Hematopoietic multipotent progenitor cell treated with erythropoietin and hydrocortisone succinate and interleukin-3 and kit ligand, for 15 days (in vitro differentiated cells): ENCODE results near the gene GLRA3.
A peak's percentile ranks its signal among the peaks of the same experiment; 100 is the strongest.
"Not testable (repeated sequence)": the region's sequence is repeated elsewhere in the genome, so short reads cannot be mapped to it uniquely, and the experiment has no call there.

Experiments
- DNase-seq: peaks from one replicate; pipeline ENCODE4 v3.0.0-alpha.2; 2015; ENCODE audit warnings: low spot score

The GLRA3 gene

GRCh38 chr4:174810834-174811233, 18.2 kb downstream of the GLRA3 start:
- no peak for DNase-seq

DNA sequence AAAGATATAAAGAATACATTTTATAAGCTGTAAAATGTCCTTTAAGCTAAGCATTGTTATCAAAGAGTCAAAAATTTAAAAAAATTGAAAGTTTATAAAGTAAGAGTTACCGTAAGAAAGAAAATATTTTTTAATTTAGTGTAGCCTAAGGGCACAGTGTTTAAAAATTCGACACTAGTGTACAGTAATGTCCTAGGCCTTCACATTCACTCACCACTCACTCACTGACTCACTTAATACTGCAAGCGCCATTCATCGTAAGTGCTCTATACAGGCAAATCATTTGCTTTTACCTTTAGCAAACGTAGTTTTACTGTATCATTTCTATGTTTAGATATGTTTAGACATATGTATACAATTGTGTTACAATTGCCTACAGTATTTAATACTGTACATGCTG, 20.2 kb downstream of the GLRA3 start:
- DNase-seq, result no peak

DNA sequence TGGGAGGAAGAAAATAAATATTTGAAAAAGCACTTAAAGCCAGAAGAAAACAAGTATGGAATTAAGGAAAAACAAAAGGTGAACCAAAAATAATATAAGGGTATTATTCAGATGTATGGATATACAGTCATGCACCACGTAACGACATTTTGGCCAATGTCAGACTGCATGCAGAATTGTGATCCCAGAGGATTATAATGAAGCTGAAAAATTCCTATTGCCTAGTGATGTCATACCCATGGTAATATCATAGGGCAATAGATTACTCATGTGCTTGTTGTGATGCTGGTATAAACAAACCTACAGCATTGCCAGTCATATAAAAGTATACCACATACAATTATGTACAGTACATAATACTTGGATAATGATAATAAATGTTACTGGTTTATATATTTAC, 20.9 kb downstream of the GLRA3 start:
- DNase-seq, result no peak

DNA sequence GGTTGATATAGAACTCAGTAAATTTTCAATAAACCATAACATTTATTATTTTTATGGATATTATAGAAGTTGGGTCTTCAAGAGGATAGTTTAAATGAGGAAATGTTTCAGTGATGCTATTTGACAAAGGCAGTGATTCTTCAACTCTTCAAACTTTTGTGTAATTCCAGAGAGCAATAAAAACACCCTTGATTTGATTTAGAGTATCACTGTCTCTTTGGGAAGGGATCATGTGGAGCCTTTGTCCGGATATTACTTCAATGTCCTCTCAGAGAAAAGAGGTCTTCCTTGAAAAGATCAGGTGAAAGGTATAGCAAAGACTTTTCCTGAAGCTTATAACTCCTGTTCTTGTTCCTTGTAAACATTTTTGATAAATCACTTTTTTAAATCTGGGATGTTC, 23.3 kb downstream of the GLRA3 start:
- no peak for DNase-seq

GRCh38 chr4:174794543-174795094, 34.4 kb downstream of the GLRA3 start:
- no peak for DNase-seq

GRCh38 chr4:174789657-174790056, 39.4 kb downstream of the GLRA3 start:
- DNase-seq, result no peak

DNA sequence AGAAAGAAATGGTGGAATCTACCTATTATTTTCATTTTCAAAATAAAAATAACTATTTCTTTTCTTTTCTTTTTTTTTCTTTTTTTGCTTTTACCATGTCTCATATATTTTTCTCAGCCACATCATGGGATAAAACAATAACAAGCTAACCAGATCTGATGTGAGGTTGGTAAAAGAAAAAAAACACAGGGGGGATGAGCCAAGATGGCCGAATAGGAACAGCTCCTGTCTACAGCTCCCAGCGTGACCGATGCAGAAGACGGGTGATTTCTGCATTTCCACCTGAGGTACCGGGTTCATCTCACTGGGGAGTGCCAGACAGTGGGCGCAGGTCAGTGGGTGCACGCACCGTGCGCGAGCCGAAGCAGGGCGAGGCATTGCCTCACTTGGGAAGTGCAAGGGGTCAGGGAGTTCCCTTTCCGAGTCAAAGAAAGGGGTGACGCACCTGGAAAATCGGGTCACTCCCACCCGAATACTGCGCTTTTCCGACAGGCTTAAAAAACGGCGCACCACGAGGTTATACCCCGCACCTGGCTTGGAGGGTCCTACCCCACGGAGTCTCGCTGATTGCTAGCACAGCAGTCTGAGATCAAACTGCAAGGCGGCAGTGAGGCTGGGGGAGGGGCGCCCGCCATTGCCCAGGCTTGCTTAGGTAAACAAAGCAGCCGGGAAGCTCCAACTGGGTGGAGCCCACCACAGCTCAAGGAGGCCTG, 50.6 kb downstream of the GLRA3 start:
- not testable (repeated sequence) for DNase-seq

- DNase-seq, result no peak
These were observed 53.7 kb downstream of the GLRA3 start for GRCh38 chr4:174775366-174775765.

- DNase-seq, result peak; percentile 3
These were observed 64.8 kb downstream of the GLRA3 start for GRCh38 chr4:174764105-174764729.

- DNase-seq, result no peak
These were observed 65.5 kb downstream of the GLRA3 start for GRCh38 chr4:174763454-174764104.

DNA sequence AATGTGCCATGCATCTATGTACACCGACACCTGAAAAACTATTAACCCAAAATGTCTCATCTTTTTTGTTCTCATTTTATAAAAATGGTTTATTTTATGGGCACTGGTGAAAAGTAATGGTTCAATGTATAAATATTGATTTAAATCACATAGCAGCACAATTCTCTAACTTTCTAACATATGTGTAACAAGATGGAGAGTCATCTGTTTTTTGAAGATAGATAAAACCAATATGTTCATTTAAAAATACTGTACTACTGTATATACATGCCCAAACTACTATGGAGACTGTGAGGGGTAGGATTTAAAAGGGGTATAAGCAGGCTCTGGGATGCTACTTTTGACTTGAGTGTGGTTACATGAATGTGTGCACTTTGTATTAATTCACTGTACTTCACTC, 67.6 kb downstream of the GLRA3 start:
- no peak for DNase-seq

- DNase-seq, result no peak
These were observed 71.3 kb downstream of the GLRA3 start for GRCh38 chr4:174757736-174758135.

GRCh38 chr4:174753021-174753420, 76.0 kb downstream of the GLRA3 start:
- no peak for DNase-seq

GRCh38 chr4:174752026-174752425, 77.0 kb downstream of the GLRA3 start:
- DNase-seq, result no peak

DNA sequence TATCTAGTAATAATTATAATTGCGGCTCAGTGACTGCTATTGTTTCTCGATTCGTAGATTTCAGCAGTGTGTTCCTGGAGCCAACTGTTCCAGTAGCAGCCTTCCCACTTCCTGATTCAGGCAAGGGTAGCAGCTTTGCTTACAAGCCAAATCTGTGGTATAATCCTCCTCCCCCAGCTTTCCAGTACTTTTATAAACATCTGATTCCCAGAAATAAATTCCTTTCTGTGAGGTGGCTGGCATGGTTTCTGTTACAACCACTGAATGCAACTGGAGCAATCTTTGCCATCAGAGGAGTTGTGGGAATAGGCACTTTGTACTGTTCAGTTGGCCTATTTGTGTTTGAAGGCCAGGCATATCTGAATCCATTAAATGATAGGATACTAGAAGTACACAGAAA, 80.0 kb downstream of the GLRA3 start:
- no peak for DNase-seq

DNA sequence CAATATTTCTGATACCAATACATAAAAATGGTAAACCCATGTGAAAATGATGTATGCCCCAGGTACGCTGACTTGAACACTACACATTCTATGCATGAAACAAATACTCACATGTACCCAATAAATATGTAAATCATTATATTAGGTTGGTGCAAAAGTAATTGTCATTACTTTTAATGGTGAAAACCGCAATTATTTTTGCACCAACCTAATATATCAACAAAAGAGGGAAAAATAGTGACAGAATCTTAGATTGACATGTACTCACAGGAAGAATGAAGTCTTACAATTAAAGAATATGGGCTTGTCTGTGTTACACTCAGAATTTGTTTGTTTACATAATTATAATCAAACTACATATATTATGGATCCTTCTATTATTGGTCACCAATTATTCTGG, 82.3 kb downstream of the GLRA3 start:
- no peak for DNase-seq

- DNase-seq, result no peak
These were observed 86.5 kb downstream of the GLRA3 start for GRCh38 chr4:174742561-174742960.

- DNase-seq, result no peak
These were observed 89.5 kb downstream of the GLRA3 start for GRCh38 chr4:174739576-174739975.

DNA sequence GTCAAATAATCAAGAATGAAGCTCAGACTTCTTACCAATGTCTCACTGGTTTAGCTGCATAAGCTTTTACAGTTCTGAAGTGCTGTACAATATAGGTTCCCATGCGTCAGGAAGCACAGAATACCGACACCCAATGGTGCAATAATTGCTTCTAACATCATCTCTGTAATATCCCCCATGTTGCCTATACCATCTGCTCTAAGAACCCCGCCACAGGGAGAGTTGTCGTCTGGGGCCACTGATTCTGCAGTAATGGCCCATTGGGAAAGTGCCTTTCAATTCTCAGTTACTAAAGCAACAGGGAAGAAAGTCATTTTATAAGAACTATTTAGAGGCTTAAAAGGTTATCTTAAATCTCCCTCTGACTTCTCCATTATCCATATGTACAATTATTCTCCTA, 94.9 kb downstream of the GLRA3 start:
- DNase-seq, result no peak

DNA sequence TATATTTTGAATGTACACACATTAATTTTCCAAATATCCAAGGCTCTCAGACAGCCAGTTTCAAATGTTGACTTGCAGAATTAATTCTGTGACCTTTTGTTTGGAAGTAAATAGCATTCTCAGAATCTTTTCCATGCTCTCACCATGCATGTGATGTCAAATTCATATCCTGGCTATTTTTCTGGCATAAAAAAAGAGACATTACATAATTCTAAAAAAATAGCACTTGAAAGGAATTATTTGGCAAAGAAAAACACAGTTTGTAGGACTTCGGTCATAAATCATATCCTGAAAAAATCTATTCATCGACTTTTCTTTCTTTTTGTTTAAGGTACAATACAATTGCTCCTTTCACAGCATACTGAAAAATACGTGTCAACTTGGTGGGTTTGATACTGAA, 111.2 kb downstream of the GLRA3 start:
- no peak for DNase-seq

DNA sequence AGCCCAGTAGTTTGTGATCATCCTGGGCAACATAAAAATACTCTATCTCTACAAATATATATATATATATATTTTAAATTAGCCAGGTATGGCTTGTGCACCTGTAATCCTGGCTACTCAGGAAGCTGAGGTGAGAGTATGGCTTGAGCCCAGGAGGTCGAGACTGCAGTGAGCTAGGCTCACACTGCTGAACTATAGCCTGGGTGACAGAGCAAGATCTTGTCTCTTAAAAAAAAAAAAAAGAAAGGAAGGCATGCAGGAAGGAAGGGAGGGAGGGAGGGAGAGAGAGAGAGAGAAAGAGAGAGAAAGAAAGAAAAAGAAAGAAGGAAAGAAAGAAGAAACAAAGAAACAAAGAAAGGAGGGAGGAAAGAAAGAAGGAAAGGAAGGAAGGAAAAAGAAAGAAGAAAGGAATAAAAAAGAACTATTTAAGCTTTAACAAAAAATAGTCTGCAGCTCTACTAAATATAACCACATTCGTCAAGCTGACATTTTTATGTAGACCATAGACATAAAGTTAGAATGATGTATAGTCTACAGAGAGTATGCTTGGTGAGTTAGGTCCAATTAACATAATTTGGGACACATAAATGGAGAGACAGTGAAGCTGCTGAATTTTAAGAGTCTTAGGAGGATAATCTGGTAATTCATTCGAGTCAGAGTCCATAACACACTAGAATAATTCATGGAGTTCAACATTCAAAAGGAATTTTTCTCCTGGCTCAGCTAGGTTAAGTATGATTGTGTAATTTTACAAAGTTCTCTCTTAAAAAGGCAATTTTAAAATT, 111.9 kb downstream of the GLRA3 start:
- DNase-seq, result no peak
